Endothelial cell of umbilical vein (primary cell): ENCODE data around the gene UBE2G1.

Source experiments
- CTCF ChIP-seq, 2 donors: IDR thresholded peaks; 1 replicate in 1 of 2; 2 replicates in 1 of 2; pipeline ENCODE4 v1.5.1; 2011; ENCODE audit warnings: low read length in 2 of 2, mild to moderate bottlenecking in 2 of 2, moderate library complexity in 2 of 2, control low read depth in 1 of 2, inconsistent platforms in 1 of 2, low read depth in 1 of 2; ENCODE audit not compliant: insufficient read depth in 1 of 2; ENCODE audit errors: extremely low read depth in 1 of 2
- EZH2 ChIP-seq: IDR thresholded peaks from 2 replicates; pipeline ENCODE4 v1.6.1; 2012; ENCODE audit warnings: borderline replicate concordance, low read depth, mild to moderate bottlenecking, moderate library complexity, low read length, inconsistent platforms; ENCODE audit not compliant: severe bottlenecking
- FOS ChIP-seq: IDR thresholded peaks from 2 replicates; pipeline ENCODE4 v1.6.1; 2011; ENCODE audit warnings: mild to moderate bottlenecking, low read length, moderate library complexity, borderline replicate concordance; ENCODE audit not compliant: insufficient read depth
- GATA2 ChIP-seq: IDR thresholded peaks from 2 replicates; pipeline ENCODE4 v1.7.0; 2011; ENCODE audit warnings: low read depth, mild to moderate bottlenecking, moderate library complexity, mixed read lengths, low read length; ENCODE audit not compliant: insufficient read length, insufficient read depth
- JUN ChIP-seq: IDR thresholded peaks from 2 replicates; pipeline ENCODE4 v1.6.1; 2011; ENCODE audit warnings: borderline replicate concordance, low read depth; ENCODE audit not compliant: insufficient read length, insufficient read depth
- MYC ChIP-seq: IDR thresholded peaks from one replicate; pipeline ENCODE4 v1.6.1; 2011; ENCODE audit warnings: mild to moderate bottlenecking, low read depth, low read length
- POLR2A ChIP-seq: IDR thresholded peaks from 2 replicates; pipeline ENCODE4 v1.6.1; 2012; ENCODE audit warnings: low read depth, mild to moderate bottlenecking, control low read depth, low read length
- POLR2AphosphoS5 ChIP-seq: IDR thresholded peaks from 2 replicates; pipeline ENCODE4 v1.6.1; 2012; ENCODE audit warnings: low read depth, mild to moderate bottlenecking, control low read depth, low read length, moderate library complexity; ENCODE audit not compliant: insufficient read depth
- TF ChIP-seq, protein P1 (sequence below): IDR thresholded peaks from 2 replicates; pipeline ENCODE4 v1.6.1; 2011; ENCODE audit not compliant: insufficient read depth, insufficient read length

DNA sequence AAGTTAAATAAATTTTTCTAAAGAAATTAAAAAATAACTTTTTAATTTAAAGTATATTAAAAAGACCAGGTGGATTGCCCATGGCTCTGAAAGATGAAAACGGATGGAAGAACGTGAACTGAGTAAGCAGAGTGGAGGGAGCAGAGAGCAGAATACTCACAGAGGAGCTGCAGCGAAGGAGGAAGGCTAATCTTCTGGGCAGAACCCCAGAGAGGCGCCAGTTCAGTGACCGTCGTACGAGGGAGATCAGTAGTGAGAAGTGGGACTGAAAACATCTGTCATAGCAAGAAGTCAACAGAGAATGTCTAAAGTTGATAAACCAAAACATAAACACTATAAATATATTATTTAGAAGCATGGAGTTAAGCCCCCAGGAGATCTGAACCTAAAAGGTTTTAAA lies 34.9 kb downstream of the UBE2G1 start:
- TF ChIP-seq CTCF (IDR thresholded peaks at IDR 0.05; ENCODE audit: extremely low read depth in 1 of 2, insufficient read depth in 1 of 2, low read depth in 1 of 2, low read length in 2 of 2), result no peak
- no peak for TF ChIP-seq MYC
- TF ChIP-seq, protein P1, sequence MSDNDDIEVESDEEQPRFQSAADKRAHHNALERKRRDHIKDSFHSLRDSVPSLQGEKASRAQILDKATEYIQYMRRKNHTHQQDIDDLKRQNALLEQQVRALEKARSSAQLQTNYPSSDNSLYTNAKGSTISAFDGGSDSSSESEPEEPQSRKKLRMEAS, result no peak
- no peak for TF ChIP-seq POLR2AphosphoS5
- no peak for TF ChIP-seq POLR2A
- TF ChIP-seq EZH2, result no peak
- no peak for TF ChIP-seq FOS
- no peak for TF ChIP-seq JUN
- TF ChIP-seq GATA2, result no peak
